HepG2 (cell line): Measurements from ENCODE around the gene DDX11. TPM values are rescaled to one million over a fixed set of nuclear protein-coding genes. Genes with fewer than 3 reads are reported as not detected.

Source experiments
- AKAP8 ChIP-seq: sonication (generic); formaldehyde crosslinking; IDR thresholded peaks from 2 replicates; pipeline ENCODE4 v1.5.1; 2020; ENCODE audit warnings: mild to moderate bottlenecking, missing genetic modification reagents
- HNRNPUL1 ChIP-seq: fragments of 200-400 bp; formaldehyde crosslinking; IDR thresholded peaks from 2 replicates; pipeline ENCODE4 v1.6.1; 2017; ENCODE audit warnings: low read depth, mild to moderate bottlenecking, low read length, moderate library complexity
- IRF9 ChIP-seq: sonication (generic); formaldehyde crosslinking; IDR thresholded peaks from 2 replicates; pipeline ENCODE4 v1.8.0; 2022; ENCODE audit warnings: missing genetic modification reagents, mild to moderate bottlenecking, borderline replicate concordance
- PAXIP1 ChIP-seq: sonication (generic); formaldehyde crosslinking; conservative IDR thresholded peaks from 2 replicates; pipeline ENCODE4 v1.4.0; 2020; ENCODE audit warnings: mild to moderate bottlenecking, missing genetic modification reagents, moderate library complexity
- PRDM4 ChIP-seq: sonication (generic); formaldehyde crosslinking; IDR thresholded peaks from 2 replicates; pipeline ENCODE4 v1.9.0; 2021; ENCODE audit warnings: missing genetic modification reagents, borderline replicate concordance
- RNF2 ChIP-seq: fragments of 450-650 bp; conservative IDR thresholded peaks from 2 replicates; pipeline ENCODE4 v1.6.1; 2016; ENCODE audit warnings: low read depth
- SP1 ChIP-seq, 2 experiments: fragments of 450-650 bp in 1 of 2; sonication (generic) in 1 of 2; formaldehyde crosslinking in 1 of 2; IDR thresholded peaks; 2 replicates each; pipeline versions ENCODE4 v1.4.0 to v1.6.1; 2016 to 2020; ENCODE audit warnings: missing genetic modification reagents in 1 of 2
- XRCC5 ChIP-seq: fragments of 200-400 bp; formaldehyde crosslinking; optimal IDR thresholded peaks from 2 replicates; pipeline ENCODE3; 2017; ENCODE audit warnings: mild to moderate bottlenecking, low read length
- ZBTB40 ChIP-seq, 2 experiments: fragments of 450-650 bp in 1 of 2; sonication (generic) in 1 of 2; formaldehyde crosslinking in 1 of 2; IDR thresholded peaks; 2 replicates each; pipeline versions ENCODE4 v1.6.1 to v1.8.0; 2016 to 2022; ENCODE audit warnings: antibody characterized with exemption in 1 of 2, mild to moderate bottlenecking in 1 of 2, missing genetic modification reagents in 1 of 2
- ZFX ChIP-seq: sonication (generic); formaldehyde crosslinking; IDR thresholded peaks from 2 replicates; pipeline ENCODE4 v1.4.0; 2020; ENCODE audit warnings: mild to moderate bottlenecking, low read depth, missing genetic modification reagents, moderate library complexity
- polyA plus RNA-seq, 8 experiments: library from polyadenylated mRNA; depleted of rRNA in 3 of 8; stranded (reverse) in 7 of 8; unstranded in 1 of 8; fragments of >200 nt; fragmentation: Illumina TruSeq in 4 of 8; extraction: Trizol in 4 of 8; gene quantifications; 2 replicates each; pipeline versions ENCODE4 v1.2.1 to v1.2.3, GENCODE V29; 2011 to 2016; ENCODE audit warnings: low read depth in 4 of 8, missing spikeins in 1 of 8, mixed read lengths in 1 of 8; ENCODE audit not compliant: insufficient read depth in 1 of 8
- total RNA-seq, 5 experiments: library from RNA; depleted of rRNA; stranded (reverse); fragments of >200 nt; fragmentation: Illumina TruSeq; extraction: Trizol; gene quantifications; 2 replicates each; pipeline ENCODE4 v1.2.3, GENCODE V29; 2016; ENCODE audit warnings: low read depth in 1 of 5

DDX11 gene
- total and polyA plus RNA-seq, 2 of the 13 experiments (the other 11 are each of a cell fraction or from before 2014, with no cell fraction given), result 23.9 to 40.8 TPM

- TF ChIP-seq XRCC5 (no peak), SP1 (IDR thresholded peaks at IDR 0.05) (no peak), SP1 (CRISPR knock-in tag; IDR thresholded peaks at IDR 0.05) (no peak), ZBTB40 (IDR thresholded peaks at IDR 0.05) (no peak), ZBTB40 (CRISPR knock-in tag; IDR thresholded peaks at IDR 0.05) (no peak), PRDM4 (CRISPR knock-in tag) (no peak), AKAP8 (CRISPR knock-in tag) (no peak), ZFX (no peak), PAXIP1 (CRISPR knock-in tag) (no peak), HNRNPUL1 (no peak), IRF9 (CRISPR knock-in tag) (no peak), RNF2 (no peak)
Measured at GRCh38 chr12:31120392-31121008, 46.8 kb downstream of the DDX11 start (continued).
